ENCODE measurements around the gene NDUFS8. TPM values are rescaled to one million over a fixed set of nuclear protein-coding genes. Genes with fewer than 3 reads are reported as not detected.
A peak's percentile ranks its signal among the peaks of the same experiment; 100 is the strongest.

Gene NDUFS8
- total RNA-seq, 2 experiments from 2014 or later, result 161 TPM

- H3K9me3 Mint-ChIP-seq (ENCODE audit: low read depth), result no peaks in the 10 kb centered on the region
- no peaks in the 10 kb centered on the region for H3K27me3 Mint-ChIP-seq
- peaks cover 2% of the 10 kb centered on the region for H3K36me3 Mint-ChIP-seq
- no peak overlapping the region for H3K4me3 Mint-ChIP-seq
- no peak overlapping the region for H3K27ac Mint-ChIP-seq
- no peak for DNase-seq
- no peak for ATAC-seq
- no peaks in the 10 kb centered on the region for H3K4me1 Mint-ChIP-seq
- CTCF ChIA-PET, result no interaction called here
Measured at GRCh38 chr11:68064926-68065325, 34.4 kb downstream of the NDUFS8 start.

- peaks cover 2% of the 10 kb centered on the region for H3K36me3 Mint-ChIP-seq
- CTCF ChIA-PET, result no interaction called here
- no peak overlapping the region for H3K27ac Mint-ChIP-seq
Measured at GRCh38 chr11:68065841-68066240, 35.4 kb downstream of the NDUFS8 start.

GRCh38 chr11:68066742-68067141 is 36.3 kb downstream of the NDUFS8 start:
- CTCF ChIA-PET, result no interaction called here
- H3K36me3 Mint-ChIP-seq, result peaks cover 2% of the 10 kb centered on the region
- H3K9me3 Mint-ChIP-seq (ENCODE audit: low read depth), result no peaks in the 10 kb centered on the region
- no peaks in the 10 kb centered on the region for H3K4me1 Mint-ChIP-seq
- no peak overlapping the region for H3K4me3 Mint-ChIP-seq
- ATAC-seq (no peak), DNase-seq (no peak)
- no peaks in the 10 kb centered on the region for H3K27me3 Mint-ChIP-seq
- no peak overlapping the region for H3K27ac Mint-ChIP-seq

More at GRCh38 chr11:68065841-68066240, 35.4 kb downstream of the NDUFS8 start:
- H3K4me1 Mint-ChIP-seq, result no peaks in the 10 kb centered on the region
- no peaks in the 10 kb centered on the region for H3K27me3 Mint-ChIP-seq
- H3K9me3 Mint-ChIP-seq (ENCODE audit: low read depth), result no peaks in the 10 kb centered on the region
- ATAC-seq (no peak), DNase-seq (no peak)
- H3K4me3 Mint-ChIP-seq, result no peak overlapping the region

- Mint-ChIP-seq H3K4me1 (no peaks in the 10 kb centered on the region), H3K9me3 (ENCODE audit: low read depth) (no peaks in the 10 kb centered on the region), H3K4me3 (no peak overlapping the region), H3K27me3 (no peaks in the 10 kb centered on the region), H3K27ac (no peak overlapping the region), H3K36me3 (peaks cover 2% of the 10 kb centered on the region)
- ATAC-seq, result no peak
- CTCF ChIA-PET, result no interaction called here
- DNase-seq, result peak; percentile 29
Measured at GRCh38 chr11:68067991-68068390, 37.5 kb downstream of the NDUFS8 start.

GRCh38 chr11:68071281-68072048 is 41.0 kb downstream of the NDUFS8 start:
- CTCF ChIA-PET, result interaction anchor here (1.3 kb wide), 1 partner anchor 10 kb away, joined by 3 read pairs; no protein-coding TSS in a partner anchor
- Mint-ChIP-seq H3K4me1 (no peaks in the 10 kb centered on the region), H3K27me3 (no peaks in the 10 kb centered on the region), H3K27ac (no peak overlapping the region), H3K9me3 (ENCODE audit: low read depth) (no peaks in the 10 kb centered on the region), H3K36me3 (peaks cover 2% of the 10 kb centered on the region), H3K4me3 (no peak overlapping the region)
- peak; percentile 23 for DNase-seq
- no peak for ATAC-seq

GRCh38 chr11:68074584-68075352 is 44.3 kb downstream of the NDUFS8 start:
- ATAC-seq (no peak), DNase-seq (no peak)
- no peak overlapping the region for H3K27ac Mint-ChIP-seq
- CTCF ChIA-PET, result no interaction called here
- no peaks in the 10 kb centered on the region for H3K9me3 Mint-ChIP-seq (ENCODE audit: low read depth)
- H3K27me3 Mint-ChIP-seq, result no peaks in the 10 kb centered on the region
- H3K4me3 Mint-ChIP-seq, result no peak overlapping the region
- H3K36me3 Mint-ChIP-seq, result no peaks in the 10 kb centered on the region
- no peaks in the 10 kb centered on the region for H3K4me1 Mint-ChIP-seq

- H3K9me3 Mint-ChIP-seq (ENCODE audit: low read depth), result no peaks in the 10 kb centered on the region
- H3K4me1 Mint-ChIP-seq, result no peaks in the 10 kb centered on the region
- DNase-seq (no peak), ATAC-seq (no peak)
- H3K36me3 Mint-ChIP-seq, result no peaks in the 10 kb centered on the region
- CTCF ChIA-PET, result no interaction called here
- H3K4me3 Mint-ChIP-seq, result no peak overlapping the region
- no peak overlapping the region for H3K27ac Mint-ChIP-seq
- no peaks in the 10 kb centered on the region for H3K27me3 Mint-ChIP-seq
Measured at GRCh38 chr11:68076371-68077042, 46.0 kb downstream of the NDUFS8 start.

- DNase-seq (no peak), ATAC-seq (no peak)
- no peaks in the 10 kb centered on the region for H3K36me3 Mint-ChIP-seq
- no peaks in the 10 kb centered on the region for H3K27me3 Mint-ChIP-seq
- no peaks in the 10 kb centered on the region for H3K4me1 Mint-ChIP-seq
- no peaks in the 10 kb centered on the region for H3K9me3 Mint-ChIP-seq (ENCODE audit: low read depth)
- H3K4me3 Mint-ChIP-seq, result no peak overlapping the region
- H3K27ac Mint-ChIP-seq, result no peak overlapping the region
- CTCF ChIA-PET, result interaction anchor here (1.2 kb wide), 1 partner anchor 10 kb away, joined by 3 read pairs; no protein-coding TSS in a partner anchor
Measured at GRCh38 chr11:68077617-68078582, 47.4 kb downstream of the NDUFS8 start.

GRCh38 chr11:68080860-68081259 is 50.4 kb downstream of the NDUFS8 start:
- no peak overlapping the region for H3K27ac Mint-ChIP-seq
- no peak for DNase-seq
- CTCF ChIA-PET, result no interaction called here
- no peak overlapping the region for H3K4me3 Mint-ChIP-seq
- no peaks in the 10 kb centered on the region for H3K9me3 Mint-ChIP-seq (ENCODE audit: low read depth)
- no peaks in the 10 kb centered on the region for H3K36me3 Mint-ChIP-seq
- no peaks in the 10 kb centered on the region for H3K27me3 Mint-ChIP-seq
- no peak for ATAC-seq
- H3K4me1 Mint-ChIP-seq, result no peaks in the 10 kb centered on the region

- Mint-ChIP-seq H3K4me1 (no peaks in the 10 kb centered on the region), H3K4me3 (no peak overlapping the region), H3K27ac (no peak overlapping the region), H3K36me3 (no peaks in the 10 kb centered on the region), H3K9me3 (ENCODE audit: low read depth) (no peaks in the 10 kb centered on the region), H3K27me3 (no peaks in the 10 kb centered on the region)
- ATAC-seq, result no peak
- CTCF ChIA-PET, result no interaction called here
- DNase-seq, result no peak
Measured at GRCh38 chr11:68081691-68082090, 51.2 kb downstream of the NDUFS8 start.

- no peak overlapping the region for H3K27ac Mint-ChIP-seq
- H3K36me3 Mint-ChIP-seq, result no peaks in the 10 kb centered on the region
- CTCF ChIA-PET, result no interaction called here
- no peak for DNase-seq
- ATAC-seq, result no peak
- no peaks in the 10 kb centered on the region for H3K4me1 Mint-ChIP-seq
- no peaks in the 10 kb centered on the region for H3K27me3 Mint-ChIP-seq
- H3K9me3 Mint-ChIP-seq (ENCODE audit: low read depth), result no peaks in the 10 kb centered on the region
- H3K4me3 Mint-ChIP-seq, result no peak overlapping the region
Measured at GRCh38 chr11:68082481-68082880, 52.0 kb downstream of the NDUFS8 start.

GRCh38 chr11:68083517-68083916 is 53.0 kb downstream of the NDUFS8 start:
- Mint-ChIP-seq H3K9me3 (ENCODE audit: low read depth) (no peaks in the 10 kb centered on the region), H3K36me3 (no peaks in the 10 kb centered on the region), H3K4me1 (no peaks in the 10 kb centered on the region), H3K27ac (no peak overlapping the region), H3K27me3 (no peaks in the 10 kb centered on the region), H3K4me3 (no peak overlapping the region)
- DNase-seq (no peak), ATAC-seq (no peak)
- CTCF ChIA-PET, result no interaction called here

Measured in activated CD8-positive, alpha-beta memory T cell treated with anti-CD3 and anti-CD28 coated beads, Interleukin-2, amount 10 ng/mL, durations not matched to agents 7 days and 5 days (primary cell).